ENCODE measurements around the gene IQGAP2.

Gene IQGAP2

DNA sequence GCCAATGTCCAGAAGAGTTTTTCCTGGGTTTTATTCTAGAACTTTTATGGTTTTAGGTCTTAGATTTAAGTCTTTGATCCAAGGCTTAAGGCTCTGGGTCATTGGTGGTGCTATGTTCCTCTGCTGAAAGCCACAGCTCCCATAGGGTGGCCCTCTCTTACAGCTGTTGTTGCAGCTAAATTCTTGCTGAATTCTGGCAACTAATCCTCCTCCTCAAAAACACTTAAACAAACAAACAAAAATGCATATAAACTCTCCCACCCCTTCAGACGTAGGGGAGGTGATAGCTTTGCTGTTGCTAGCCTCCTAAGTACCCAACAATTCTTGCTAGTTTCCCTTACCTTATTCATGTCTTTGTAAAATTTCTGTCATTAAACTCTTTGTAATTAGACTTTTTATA is 30.2 kb downstream of the IQGAP2 start:
- TF ChIP-seq, protein P1, sequence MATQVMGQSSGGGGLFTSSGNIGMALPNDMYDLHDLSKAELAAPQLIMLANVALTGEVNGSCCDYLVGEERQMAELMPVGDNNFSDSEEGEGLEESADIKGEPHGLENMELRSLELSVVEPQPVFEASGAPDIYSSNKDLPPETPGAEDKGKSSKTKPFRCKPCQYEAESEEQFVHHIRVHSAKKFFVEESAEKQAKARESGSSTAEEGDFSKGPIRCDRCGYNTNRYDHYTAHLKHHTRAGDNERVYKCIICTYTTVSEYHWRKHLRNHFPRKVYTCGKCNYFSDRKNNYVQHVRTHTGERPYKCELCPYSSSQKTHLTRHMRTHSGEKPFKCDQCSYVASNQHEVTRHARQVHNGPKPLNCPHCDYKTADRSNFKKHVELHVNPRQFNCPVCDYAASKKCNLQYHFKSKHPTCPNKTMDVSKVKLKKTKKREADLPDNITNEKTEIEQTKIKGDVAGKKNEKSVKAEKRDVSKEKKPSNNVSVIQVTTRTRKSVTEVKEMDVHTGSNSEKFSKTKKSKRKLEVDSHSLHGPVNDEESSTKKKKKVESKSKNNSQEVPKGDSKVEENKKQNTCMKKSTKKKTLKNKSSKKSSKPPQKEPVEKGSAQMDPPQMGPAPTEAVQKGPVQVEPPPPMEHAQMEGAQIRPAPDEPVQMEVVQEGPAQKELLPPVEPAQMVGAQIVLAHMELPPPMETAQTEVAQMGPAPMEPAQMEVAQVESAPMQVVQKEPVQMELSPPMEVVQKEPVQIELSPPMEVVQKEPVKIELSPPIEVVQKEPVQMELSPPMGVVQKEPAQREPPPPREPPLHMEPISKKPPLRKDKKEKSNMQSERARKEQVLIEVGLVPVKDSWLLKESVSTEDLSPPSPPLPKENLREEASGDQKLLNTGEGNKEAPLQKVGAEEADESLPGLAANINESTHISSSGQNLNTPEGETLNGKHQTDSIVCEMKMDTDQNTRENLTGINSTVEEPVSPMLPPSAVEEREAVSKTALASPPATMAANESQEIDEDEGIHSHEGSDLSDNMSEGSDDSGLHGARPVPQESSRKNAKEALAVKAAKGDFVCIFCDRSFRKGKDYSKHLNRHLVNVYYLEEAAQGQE (IDR thresholded peaks at IDR 0.05; ENCODE audit: low read depth) = no peak
- TF ChIP-seq FOXM1 (IDR thresholded peaks at IDR 0.05; ENCODE audit: borderline replicate concordance, low read depth) = no peak
- TF ChIP-seq TAF1 (IDR thresholded peaks at IDR 0.05; ENCODE audit: low read depth) = no peak
- TF ChIP-seq CEBPB (IDR thresholded peaks at IDR 0.05) = no peak
- no peak for TF ChIP-seq TEAD4 (IDR thresholded peaks at IDR 0.05)
- no peak for TF ChIP-seq EGR1 (IDR thresholded peaks at IDR 0.05)
- no peak for TF ChIP-seq EP300 (IDR thresholded peaks at IDR 0.05; ENCODE audit: borderline replicate concordance)
- no peak for TF ChIP-seq TCF12 (IDR thresholded peaks at IDR 0.05; ENCODE audit: low read depth)
- no peak for TF ChIP-seq MAX (IDR thresholded peaks at IDR 0.05)
- TF ChIP-seq ZBTB7A (IDR thresholded peaks at IDR 0.05; ENCODE audit: low read depth) = no peak
- no peak for TF ChIP-seq CREB1 (IDR thresholded peaks at IDR 0.05; ENCODE audit: low read depth)
- no peak for TF ChIP-seq RAD21 (IDR thresholded peaks at IDR 0.05; ENCODE audit: low read depth)
- TF ChIP-seq, protein P2, sequence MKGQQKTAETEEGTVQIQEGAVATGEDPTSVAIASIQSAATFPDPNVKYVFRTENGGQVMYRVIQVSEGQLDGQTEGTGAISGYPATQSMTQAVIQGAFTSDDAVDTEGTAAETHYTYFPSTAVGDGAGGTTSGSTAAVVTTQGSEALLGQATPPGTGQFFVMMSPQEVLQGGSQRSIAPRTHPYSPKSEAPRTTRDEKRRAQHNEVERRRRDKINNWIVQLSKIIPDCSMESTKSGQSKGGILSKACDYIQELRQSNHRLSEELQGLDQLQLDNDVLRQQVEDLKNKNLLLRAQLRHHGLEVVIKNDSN (IDR thresholded peaks at IDR 0.05) = no peak
- TF ChIP-seq NFIC (IDR thresholded peaks at IDR 0.05) = no peak
- no peak for TF ChIP-seq YY1 (IDR thresholded peaks at IDR 0.05; ENCODE audit: low read depth)

DNA sequence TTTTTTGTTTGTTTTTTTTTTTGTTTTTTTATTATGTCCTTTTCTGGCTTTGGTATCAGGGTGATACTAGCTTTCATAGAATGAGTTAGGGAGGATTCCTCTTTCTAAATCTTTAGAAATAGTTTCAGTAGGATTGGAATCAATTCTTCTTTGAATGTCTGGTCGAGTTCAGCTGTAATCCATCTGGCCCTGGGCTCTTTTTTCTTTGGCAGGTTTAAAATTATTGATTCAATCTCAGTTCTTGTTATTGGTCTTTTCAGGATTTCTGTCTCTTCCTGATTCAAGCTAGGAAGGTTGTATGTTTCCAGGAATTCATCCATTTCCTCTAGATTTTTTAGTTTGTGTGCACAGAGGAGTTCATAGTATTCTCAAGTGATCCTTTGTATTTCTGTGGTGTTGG is 34.9 kb downstream of the IQGAP2 start:
- TF ChIP-seq TAF1 (IDR thresholded peaks at IDR 0.05; ENCODE audit: low read depth) (no peak), EGR1 (IDR thresholded peaks at IDR 0.05) (no peak), TEAD4 (IDR thresholded peaks at IDR 0.05) (no peak), NFIC (IDR thresholded peaks at IDR 0.05) (no peak), CREB1 (IDR thresholded peaks at IDR 0.05; ENCODE audit: low read depth) (no peak), EP300 (IDR thresholded peaks at IDR 0.05; ENCODE audit: borderline replicate concordance) (no peak), TCF12 (IDR thresholded peaks at IDR 0.05; ENCODE audit: low read depth) (no peak), ZBTB7A (IDR thresholded peaks at IDR 0.05; ENCODE audit: low read depth) (no peak), CEBPB (IDR thresholded peaks at IDR 0.05) (no peak), YY1 (IDR thresholded peaks at IDR 0.05; ENCODE audit: low read depth) (no peak), FOXM1 (IDR thresholded peaks at IDR 0.05; ENCODE audit: borderline replicate concordance, low read depth) (no peak)
- TF ChIP-seq, protein P1 (IDR thresholded peaks at IDR 0.05; ENCODE audit: low read depth) = no peak

DNA sequence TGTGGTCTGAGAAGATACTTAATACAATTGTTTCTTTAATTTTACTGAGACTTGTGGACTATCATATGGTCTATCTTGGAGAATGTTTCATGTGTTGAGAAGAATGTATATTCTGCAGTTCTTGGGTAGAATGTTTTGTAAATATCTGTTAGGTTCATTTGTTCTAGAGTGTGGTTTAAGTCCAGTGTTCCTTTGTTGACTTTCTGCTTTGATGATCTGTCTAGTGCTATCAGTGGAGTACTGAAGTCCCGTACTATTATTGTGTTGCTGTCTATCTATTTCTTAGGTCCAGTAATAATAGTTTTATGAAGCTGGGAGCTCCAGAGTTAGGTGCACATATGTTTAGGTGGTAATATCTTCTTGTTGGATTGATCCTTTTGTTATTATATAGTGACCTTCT is 36.1 kb downstream of the IQGAP2 start:
- TF ChIP-seq FOXM1 (IDR thresholded peaks at IDR 0.05; ENCODE audit: borderline replicate concordance, low read depth) = no peak
- no peak for TF ChIP-seq TEAD4 (IDR thresholded peaks at IDR 0.05)
- TF ChIP-seq CREB1 (IDR thresholded peaks at IDR 0.05; ENCODE audit: low read depth) = no peak
- TF ChIP-seq ZBTB7A (IDR thresholded peaks at IDR 0.05; ENCODE audit: low read depth) = no peak
- no peak for TF ChIP-seq MAX (IDR thresholded peaks at IDR 0.05)
- TF ChIP-seq YY1 (IDR thresholded peaks at IDR 0.05; ENCODE audit: low read depth) = no peak
- no peak for TF ChIP-seq EP300 (IDR thresholded peaks at IDR 0.05; ENCODE audit: borderline replicate concordance)

DNA sequence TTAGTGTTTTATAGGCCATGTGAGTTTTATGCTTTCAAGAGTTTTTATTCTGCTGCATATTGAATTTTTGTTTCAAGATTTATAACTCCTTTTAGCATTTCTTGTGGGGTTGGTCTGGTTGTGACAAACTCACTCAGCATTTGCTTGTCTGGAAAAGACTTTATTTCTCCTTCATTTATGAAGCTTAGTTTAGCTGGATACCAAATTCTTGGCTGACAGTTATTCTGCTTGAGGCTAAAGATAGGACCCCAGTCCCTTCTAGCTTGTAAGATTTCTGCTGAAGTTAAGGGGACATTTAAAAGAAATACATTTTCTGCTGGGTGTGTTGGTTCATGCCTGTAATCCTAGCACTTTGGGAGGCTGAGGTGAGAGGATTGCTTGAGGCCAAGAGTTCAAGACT is 36.8 kb downstream of the IQGAP2 start:
- TF ChIP-seq, protein P2 (IDR thresholded peaks at IDR 0.05) = no peak
- TF ChIP-seq TEAD4 (IDR thresholded peaks at IDR 0.05) (no peak), MAX (IDR thresholded peaks at IDR 0.05) (no peak), ZBTB7A (IDR thresholded peaks at IDR 0.05; ENCODE audit: low read depth) (no peak), EP300 (IDR thresholded peaks at IDR 0.05; ENCODE audit: borderline replicate concordance) (no peak), CREB1 (IDR thresholded peaks at IDR 0.05; ENCODE audit: low read depth) (no peak), FOXM1 (IDR thresholded peaks at IDR 0.05; ENCODE audit: borderline replicate concordance, low read depth) (no peak), YY1 (IDR thresholded peaks at IDR 0.05; ENCODE audit: low read depth) (no peak), CEBPB (IDR thresholded peaks at IDR 0.05) (no peak), RAD21 (IDR thresholded peaks at IDR 0.05; ENCODE audit: low read depth) (no peak), NFIC (IDR thresholded peaks at IDR 0.05) (no peak), TAF1 (IDR thresholded peaks at IDR 0.05; ENCODE audit: low read depth) (no peak), TCF12 (IDR thresholded peaks at IDR 0.05; ENCODE audit: low read depth) (no peak), EGR1 (IDR thresholded peaks at IDR 0.05) (no peak)
- TF ChIP-seq, protein P1 (IDR thresholded peaks at IDR 0.05; ENCODE audit: low read depth) = no peak
